Uterus (tissue), 4 donors: ENCODE measurements around the gene JTB. TPM values are rescaled to one million over a fixed set of nuclear protein-coding genes. Genes with fewer than 3 reads are reported as not detected.
A peak's percentile ranks its signal among the peaks of the same experiment; 100 is the strongest.

Experiments used
- DNase-seq, 2 donors: peaks; one replicate each; pipeline ENCODE4 v3.0.0-alpha.2; 2019 to 2020
- H3K27ac ChIP-seq, 2 donors: fragments of 200-600 bp; sonication (generic); 1 replicate in 1 of 2; 2 replicates in 1 of 2; pipeline ENCODE4 v1.5.1; 2016 to 2018
- H3K27me3 ChIP-seq, 2 donors: fragments of 200-600 bp; sonication (generic); one replicate each; pipeline ENCODE4 v1.5.1; 2018 to 2019; ENCODE audit warnings: control low read depth in 1 of 2
- H3K36me3 ChIP-seq, 2 donors: fragments of 200-600 bp; sonication (generic); one replicate each; pipeline ENCODE4 v1.5.1; 2019; ENCODE audit warnings: control low read depth in 1 of 2
- H3K4me1 ChIP-seq, 2 donors: fragments of 200-600 bp; sonication (generic); one replicate each; pipeline ENCODE4 v1.5.1; 2018 to 2019; ENCODE audit warnings: control low read depth in 1 of 2
- H3K4me3 ChIP-seq, 2 donors: fragments of 200-600 bp; sonication (generic); 1 replicate in 1 of 2; 2 replicates in 1 of 2; pipeline ENCODE4 v1.5.1; 2018 to 2019; ENCODE audit warnings: mild to moderate bottlenecking in 1 of 2
- H3K9me3 ChIP-seq, 2 donors: fragments of 200-600 bp; sonication (generic); one replicate each; pipeline ENCODE4 v1.5.1; 2019; ENCODE audit warnings: control low read depth in 1 of 2
- CTCF ChIP-seq, 4 experiments: fragments of 200-600 bp in 2 of 4; fragments of 450-650 bp in 2 of 4; sonication (generic) in 2 of 4; IDR thresholded peaks; one replicate each; pipeline ENCODE4 v1.5.1; 2016 to 2019; ENCODE audit warnings: antibody characterized with exemption in 4 of 4, mild to moderate bottlenecking in 2 of 4, moderate library complexity in 1 of 4
- POLR2A ChIP-seq, 2 donors: fragments of 450-650 bp; IDR thresholded peaks; one replicate each; pipeline ENCODE4 v1.6.1; 2016; ENCODE audit warnings: antibody characterized with exemption in 2 of 2, mild to moderate bottlenecking in 1 of 2, moderate library complexity in 1 of 2
- intact Hi-C: fragments of 100-400 bp; cut with DNase I; formaldehyde crosslinking; loops from one replicate; pipeline ENCODE4 v1.15.1; 2023; ENCODE audit warnings: low total_unique reads
- total RNA-seq, 4 donors: library from RNA; depleted of rRNA in 3 of 4; stranded (reverse); fragments of >200 nt in 3 of 4; gene quantifications; one replicate each; pipeline versions ENCODE4 v1.1.0 to v1.2.4, GENCODE V29; 2014 to 2023
- donor health status: DM: yes; HTN: yes; CAD: no.

The JTB gene
- total RNA-seq, 4 donors from 2014 or later = 91.1 to 253 (median 175) TPM

DNA sequence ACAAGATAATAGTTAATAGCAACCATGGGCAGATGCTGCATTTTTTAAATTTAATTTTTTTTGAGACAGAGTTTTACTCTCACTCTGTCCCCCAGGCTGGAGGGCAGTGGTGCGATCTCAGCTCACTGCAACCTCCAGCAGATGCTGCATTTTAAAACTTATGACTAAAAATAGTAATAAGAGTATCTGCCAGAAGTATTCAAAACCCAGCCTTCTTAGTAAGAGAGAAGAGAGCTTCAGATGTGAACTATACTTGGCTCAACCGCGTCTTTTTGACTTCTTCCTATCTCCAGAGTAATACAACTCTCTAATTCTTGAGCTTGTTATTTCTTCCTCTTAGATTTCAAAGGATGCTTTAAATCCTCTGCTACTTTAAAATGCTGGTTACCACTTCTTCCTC lies 17.7 kb upstream of the JTB start:
- Histone ChIP-seq H3K4me1 (peaks cover 0 to 16% of the 10 kb centered on the region in 2 donors), H3K27me3 (no peaks in the 10 kb centered on the region), H3K27ac (no peak overlapping the region), H3K36me3 (no peaks in the 10 kb centered on the region), H3K9me3 (no peaks in the 10 kb centered on the region), H3K4me3 (no peak overlapping the region)
- DNase-seq = no peak
- no peak for TF ChIP-seq CTCF (IDR thresholded peaks at IDR 0.05)
- TF ChIP-seq POLR2A (IDR thresholded peaks at IDR 0.05) = no peak
- intact Hi-C loops = no loop called here

- intact Hi-C loops = loop anchor here (5.0 kb wide), 1 partner anchor 195 kb away; no protein-coding TSS in a partner anchor
- TF ChIP-seq CTCF (IDR thresholded peaks at IDR 0.05) (no peak), POLR2A (IDR thresholded peaks at IDR 0.05) (no peak)
- DNase-seq = no peak
- H3K27me3 ChIP-seq = no peaks in the 10 kb centered on the region
- no peaks in the 10 kb centered on the region for H3K9me3 ChIP-seq
- no peaks in the 10 kb centered on the region for H3K36me3 ChIP-seq
- H3K4me3 ChIP-seq = peak overlapping the region; percentile 74 to 99
- H3K27ac ChIP-seq = peak overlapping the region; percentile 94 to 99
- peaks cover 0 to 16% of the 10 kb centered on the region in 2 donors for H3K4me1 ChIP-seq
These were observed 14.3 kb upstream of the JTB start for GRCh38 chr1:153991806-153992205.

DNA sequence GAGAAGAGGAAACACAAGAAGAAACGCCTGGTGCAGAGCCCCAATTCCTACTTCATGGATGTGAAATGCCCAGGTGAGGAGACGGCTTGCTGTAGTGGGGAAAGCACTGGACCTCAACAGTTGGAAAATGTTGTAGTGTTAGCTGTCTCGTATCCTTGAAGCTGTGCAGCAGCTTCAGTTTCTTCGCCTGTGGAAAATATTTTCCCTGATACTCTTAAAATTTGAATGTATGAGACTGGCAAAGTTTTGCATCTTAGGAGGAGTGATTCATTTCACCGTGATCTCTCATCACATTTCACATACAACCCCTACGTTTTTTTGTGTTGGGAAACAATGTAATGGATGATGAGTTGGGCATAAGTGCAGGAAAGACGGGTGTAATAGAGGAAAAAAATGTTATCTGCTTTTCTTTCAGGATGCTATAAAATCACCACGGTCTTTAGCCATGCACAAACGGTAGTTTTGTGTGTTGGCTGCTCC lies 13.7 kb upstream of the JTB start:
- H3K27ac ChIP-seq = peak overlapping the region; percentile 94 to 99
- H3K36me3 ChIP-seq = no peaks in the 10 kb centered on the region
- peaks cover 0 to 16% of the 10 kb centered on the region in 2 donors for H3K4me1 ChIP-seq
- intact Hi-C loops = loop anchor here (5.0 kb wide), 1 partner anchor 194 kb away; no protein-coding TSS in a partner anchor
- DNase-seq = no peak
- peak overlapping the region; percentile 74 to 99 for H3K4me3 ChIP-seq
- no peaks in the 10 kb centered on the region for H3K27me3 ChIP-seq
- TF ChIP-seq CTCF (IDR thresholded peaks at IDR 0.05) = no peak
- no peak for TF ChIP-seq POLR2A (IDR thresholded peaks at IDR 0.05)
- H3K9me3 ChIP-seq = no peaks in the 10 kb centered on the region

DNA sequence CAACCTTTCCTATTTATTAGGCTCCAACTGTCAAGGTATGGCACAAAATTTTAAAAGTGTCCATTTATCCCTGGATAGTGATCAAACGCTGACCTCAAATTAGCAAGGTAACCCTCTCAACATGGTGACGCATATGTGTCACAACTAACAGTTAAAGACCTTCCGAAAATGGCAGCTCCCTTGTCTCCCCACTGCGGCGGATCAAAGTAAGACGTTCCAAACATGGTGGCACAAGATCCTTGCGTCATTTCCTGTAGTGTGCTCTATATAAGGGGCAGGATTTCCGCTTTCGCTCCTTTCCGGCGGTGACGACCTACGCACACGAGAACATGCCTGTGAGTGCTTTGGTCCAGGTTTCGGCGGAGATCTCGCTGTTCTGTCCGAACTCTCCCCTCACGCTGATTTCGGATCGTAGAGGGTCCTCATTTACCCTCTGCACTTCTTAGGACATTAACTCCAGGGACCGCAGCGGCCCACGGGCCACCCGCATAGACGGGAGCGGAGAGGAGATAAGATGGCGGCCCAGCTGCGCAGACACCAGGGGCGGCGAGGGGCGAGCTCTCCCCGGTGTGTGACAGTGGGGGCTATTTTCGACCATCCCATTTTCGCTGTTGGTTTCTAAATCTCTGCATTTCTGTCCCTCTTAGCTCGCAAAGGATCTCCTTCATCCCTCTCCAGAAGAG lies 13.1 kb upstream of the JTB start, which contains the start of gene RPS27:
RPS27 (plus strand) TSS at position 295 of the 683 bp plus-strand sequence; CDS start at position 330, 35 bp downstream.
- TF ChIP-seq POLR2A (IDR thresholded peaks at IDR 0.05) (peak; percentile 94 to 98), CTCF (IDR thresholded peaks at IDR 0.05) (peak in 2 of 4 experiments; percentile 30 to 33)
- intact Hi-C loops = loop anchor here (5.0 kb wide), 1 partner anchor 193 kb away; no protein-coding TSS in a partner anchor
- Histone ChIP-seq H3K9me3 (no peaks in the 10 kb centered on the region), H3K36me3 (no peaks in the 10 kb centered on the region), H3K27me3 (no peaks in the 10 kb centered on the region), H3K27ac (peak within 1 kb of the TSS; percentile 94 to 99), H3K4me1 (peaks cover 0 to 16% of the 10 kb centered on the region in 2 donors), H3K4me3 (peak within 1 kb of the TSS; percentile 74 to 99)
- peak; percentile 87 to 96 for DNase-seq

DNA sequence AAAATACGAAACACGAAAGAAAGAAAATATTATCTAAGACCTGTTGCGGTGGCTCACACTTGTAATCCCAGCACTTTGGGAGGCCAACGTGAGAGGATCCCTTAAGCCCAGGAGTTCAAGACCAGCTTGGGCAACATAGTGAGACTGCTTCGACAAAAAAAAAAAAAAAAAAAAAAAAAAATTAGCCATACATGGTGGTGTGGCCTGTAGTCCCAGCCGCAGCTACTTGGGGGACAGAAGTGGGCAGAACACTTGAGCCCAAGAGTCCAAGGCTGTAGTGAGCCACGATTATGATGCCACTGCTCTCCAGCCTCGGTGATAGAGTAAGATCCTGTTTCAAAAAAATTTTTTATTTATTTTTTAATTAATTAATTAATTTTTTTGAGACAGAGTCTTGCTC lies 10.1 kb upstream of the JTB start:
- TF ChIP-seq POLR2A (IDR thresholded peaks at IDR 0.05) (no peak), CTCF (IDR thresholded peaks at IDR 0.05) (no peak)
- H3K27ac ChIP-seq = peak overlapping the region in 1 of 2 donors; percentile 95
- H3K4me3 ChIP-seq = no peak overlapping the region
- DNase-seq = no peak
- peaks cover 0 to 14% of the 10 kb centered on the region in 2 donors for H3K4me1 ChIP-seq
- no peaks in the 10 kb centered on the region for H3K36me3 ChIP-seq
- intact Hi-C loops = loop anchor here (10.0 kb wide), 1 partner anchor 313 kb away; the partner anchor contains the start of genes ILF2 and NPR1
- no peaks in the 10 kb centered on the region for H3K27me3 ChIP-seq
- no peaks in the 10 kb centered on the region for H3K9me3 ChIP-seq
